Left ventricle myocardium inferior (tissue), 1 donor: ENCODE data around the gene PRTG. TPM values are rescaled to one million over a fixed set of nuclear protein-coding genes. Genes with fewer than 3 reads are reported as not detected.

Source experiments
- DNase-seq: peaks from one replicate; pipeline ENCODE4 v3.0.0-alpha.2; 2020
- H3K27ac ChIP-seq: fragments of 200-600 bp; replicated peaks from 2 replicates; pipeline ENCODE4 v1.8.0; 2021
- H3K27me3 ChIP-seq: fragments of 200-600 bp; 2 replicates; pipeline ENCODE4 v1.8.0; 2021; ENCODE audit warnings: low read depth
- H3K36me3 ChIP-seq: fragments of 200-600 bp; 2 replicates; pipeline ENCODE4 v1.8.0; 2021
- H3K4me1 ChIP-seq: fragments of 200-600 bp; 2 replicates; pipeline ENCODE4 v1.8.0; 2021
- H3K4me3 ChIP-seq: fragments of 200-600 bp; 2 replicates; pipeline ENCODE4 v1.8.0; 2021; ENCODE audit warnings: mild to moderate bottlenecking, moderate library complexity
- H3K9me3 ChIP-seq: fragments of 200-600 bp; replicated peaks from 2 replicates; pipeline ENCODE4 v1.8.0; 2021
- intact Hi-C: fragments of 100-400 bp; cut with micrococcal nuclease; formaldehyde crosslinking; loops from one replicate; pipeline ENCODE4 v1.11.0; 2022
- total RNA-seq: library from RNA; stranded (reverse); fragmentation: NEBNext Ultra II Directional; extraction: Animal tissue kit (Norgen Biotek cat#: 25700); gene quantifications from one replicate; pipeline ENCODE4 v1.2.1, GENCODE V29; 2021
- TF ChIP-seq, protein P1 (sequence below): fragments of 200-600 bp; IDR thresholded peaks from 2 replicates; pipeline ENCODE4 v1.8.0; 2021; ENCODE audit warnings: antibody characterized with exemption, mild to moderate bottlenecking, borderline replicate concordance
- donor health status: DM: no; HTN: yes; CAD: no; lungs with severe emphysema.

The PRTG gene
- total RNA-seq, 1 donor from 2014 or later = 0.69 TPM

DNA sequence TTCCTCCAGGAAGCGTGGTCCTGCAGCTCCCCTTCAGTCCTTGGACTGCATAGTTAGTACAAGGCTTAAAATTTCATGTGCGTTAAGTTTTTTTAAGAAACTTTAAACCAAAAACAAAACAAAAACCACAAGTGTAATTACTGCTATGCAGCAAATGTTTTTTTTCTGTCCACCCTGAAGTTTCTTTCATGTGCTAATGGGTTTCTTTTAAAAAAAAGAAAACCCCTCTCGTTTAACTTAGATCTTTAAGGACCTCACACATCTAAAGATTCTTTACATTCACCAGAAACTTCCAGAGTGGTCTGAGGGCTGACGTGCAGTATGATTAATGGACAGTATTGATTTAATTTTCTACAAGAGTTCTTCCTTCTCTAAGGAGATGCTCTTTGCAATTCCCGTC is 82.8 kb downstream of the PRTG start:
- Histone ChIP-seq H3K4me1 (no peaks in the 10 kb centered on the region), H3K27ac (no peak overlapping the region), H3K36me3 (no peaks in the 10 kb centered on the region), H3K9me3 (no peaks in the 10 kb centered on the region), H3K4me3 (no peak overlapping the region), H3K27me3 (no peaks in the 10 kb centered on the region)
- DNase-seq = no peak
- intact Hi-C loops = no loop called here
- TF ChIP-seq, protein P1, sequence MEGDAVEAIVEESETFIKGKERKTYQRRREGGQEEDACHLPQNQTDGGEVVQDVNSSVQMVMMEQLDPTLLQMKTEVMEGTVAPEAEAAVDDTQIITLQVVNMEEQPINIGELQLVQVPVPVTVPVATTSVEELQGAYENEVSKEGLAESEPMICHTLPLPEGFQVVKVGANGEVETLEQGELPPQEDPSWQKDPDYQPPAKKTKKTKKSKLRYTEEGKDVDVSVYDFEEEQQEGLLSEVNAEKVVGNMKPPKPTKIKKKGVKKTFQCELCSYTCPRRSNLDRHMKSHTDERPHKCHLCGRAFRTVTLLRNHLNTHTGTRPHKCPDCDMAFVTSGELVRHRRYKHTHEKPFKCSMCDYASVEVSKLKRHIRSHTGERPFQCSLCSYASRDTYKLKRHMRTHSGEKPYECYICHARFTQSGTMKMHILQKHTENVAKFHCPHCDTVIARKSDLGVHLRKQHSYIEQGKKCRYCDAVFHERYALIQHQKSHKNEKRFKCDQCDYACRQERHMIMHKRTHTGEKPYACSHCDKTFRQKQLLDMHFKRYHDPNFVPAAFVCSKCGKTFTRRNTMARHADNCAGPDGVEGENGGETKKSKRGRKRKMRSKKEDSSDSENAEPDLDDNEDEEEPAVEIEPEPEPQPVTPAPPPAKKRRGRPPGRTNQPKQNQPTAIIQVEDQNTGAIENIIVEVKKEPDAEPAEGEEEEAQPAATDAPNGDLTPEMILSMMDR = no peak

DNA sequence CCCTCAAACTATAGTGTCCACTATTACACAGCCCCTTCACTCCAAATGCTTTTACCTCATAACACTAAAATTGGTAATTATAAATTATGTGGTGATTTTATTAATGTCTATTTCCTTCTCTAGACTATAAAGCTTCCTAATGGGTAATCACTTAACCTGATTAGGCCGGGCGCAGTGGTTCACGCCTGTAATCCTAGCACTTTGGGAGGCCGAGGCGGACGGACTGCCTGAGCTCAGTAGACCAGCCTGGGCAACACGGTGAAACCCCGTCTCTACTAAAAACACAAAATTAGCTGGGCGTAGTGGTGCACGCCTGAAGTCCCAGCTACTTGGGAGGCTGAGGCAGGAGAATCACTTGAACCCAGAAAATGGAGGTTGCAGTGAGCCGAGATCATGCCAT is 83.5 kb downstream of the PRTG start:
- H3K27me3 ChIP-seq = no peaks in the 10 kb centered on the region
- H3K27ac ChIP-seq = no peak overlapping the region
- intact Hi-C loops = no loop called here

DNA sequence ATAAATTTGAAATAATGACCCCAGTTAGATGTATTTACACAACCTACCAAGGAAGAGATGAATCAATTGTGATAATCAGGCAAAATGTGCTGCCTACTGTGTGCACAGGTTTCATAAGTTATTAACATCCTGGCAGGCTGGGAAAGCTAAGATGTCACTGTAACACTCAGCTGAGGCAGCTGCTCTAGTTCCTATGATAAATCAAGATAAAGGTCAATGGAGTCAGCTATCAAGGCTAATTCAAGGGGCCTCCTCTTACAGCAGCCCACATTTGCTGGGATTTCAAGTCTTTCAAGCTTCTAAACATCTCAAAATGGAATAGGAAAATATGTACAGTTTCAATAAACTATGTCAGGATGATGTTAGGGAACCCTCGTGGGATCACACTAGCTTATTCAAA is 84.1 kb downstream of the PRTG start:
- intact Hi-C loops = no loop called here
- H3K27ac ChIP-seq = no peak overlapping the region
- no peaks in the 10 kb centered on the region for H3K36me3 ChIP-seq
- H3K4me3 ChIP-seq = no peak overlapping the region
- H3K4me1 ChIP-seq = no peaks in the 10 kb centered on the region
- no peaks in the 10 kb centered on the region for H3K9me3 ChIP-seq
- DNase-seq = no peak
- no peaks in the 10 kb centered on the region for H3K27me3 ChIP-seq
- TF ChIP-seq, protein P1 = no peak

More for the DNA sequence above, 83.5 kb downstream of the PRTG start:
- TF ChIP-seq, protein P1 = no peak
- DNase-seq = no peak
- Histone ChIP-seq H3K4me3 (no peak overlapping the region), H3K9me3 (no peaks in the 10 kb centered on the region), H3K4me1 (no peaks in the 10 kb centered on the region), H3K36me3 (no peaks in the 10 kb centered on the region)

DNA sequence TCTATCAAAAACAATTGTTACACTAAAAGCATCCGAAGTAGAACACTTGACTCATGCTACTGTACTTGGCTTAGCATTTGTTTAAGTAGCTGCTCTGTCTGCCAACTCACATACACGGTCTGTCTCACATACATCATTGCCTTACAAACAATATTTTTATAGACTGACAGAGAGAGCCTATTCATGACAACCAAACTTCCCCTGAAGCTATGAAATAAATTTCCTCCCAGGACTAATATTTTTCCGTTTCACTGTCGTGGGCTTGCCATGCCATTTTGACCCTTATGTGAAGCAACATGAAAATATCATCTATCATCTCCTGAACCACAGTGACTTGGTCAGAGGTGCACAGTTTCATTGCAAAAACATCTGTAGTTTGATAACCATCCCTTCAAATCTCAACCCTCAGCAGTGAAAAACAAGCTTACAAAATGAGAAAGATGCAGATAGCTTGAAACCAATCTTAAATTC is 88.4 kb downstream of the PRTG start:
- Histone ChIP-seq H3K36me3 (no peaks in the 10 kb centered on the region), H3K27me3 (no peaks in the 10 kb centered on the region), H3K4me1 (no peaks in the 10 kb centered on the region), H3K27ac (no peak overlapping the region), H3K4me3 (no peak overlapping the region), H3K9me3 (no peaks in the 10 kb centered on the region)
- intact Hi-C loops = no loop called here
- no peak for DNase-seq
- TF ChIP-seq, protein P1 = no peak

DNA sequence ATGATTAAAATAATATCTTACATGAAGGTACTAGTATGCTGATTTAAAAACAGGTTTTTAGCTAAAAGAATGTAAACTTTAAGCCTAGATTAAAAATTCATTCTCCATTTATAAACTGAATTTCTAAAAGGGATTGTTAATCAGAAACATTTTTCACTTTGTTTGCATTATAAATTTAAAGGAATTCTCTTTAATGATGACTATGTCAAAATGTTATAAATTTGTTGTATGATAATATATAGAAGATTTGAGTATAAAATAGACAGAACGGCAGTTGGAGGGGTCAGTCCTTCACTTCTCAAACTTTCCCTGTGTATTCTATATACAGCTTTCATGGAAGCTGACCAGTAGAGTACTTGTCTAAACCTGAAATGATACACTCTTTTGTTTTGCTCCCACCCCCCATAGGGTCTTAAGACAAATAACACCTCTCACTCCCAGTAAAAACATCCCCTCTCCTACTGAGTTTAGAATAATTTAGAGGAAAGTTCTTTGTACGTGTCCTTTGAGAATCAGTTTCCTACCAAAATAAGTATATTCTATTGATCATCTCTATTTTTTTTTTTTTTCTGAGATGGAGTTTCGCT is 90.0 kb downstream of the PRTG start:
- intact Hi-C loops = no loop called here

More for the DNA sequence above, 90.0 kb downstream of the PRTG start:
- H3K9me3 ChIP-seq = no peaks in the 10 kb centered on the region
- no peak overlapping the region for H3K27ac ChIP-seq
- no peaks in the 10 kb centered on the region for H3K4me1 ChIP-seq
- no peaks in the 10 kb centered on the region for H3K36me3 ChIP-seq
- TF ChIP-seq, protein P1 = no peak
- H3K27me3 ChIP-seq = no peaks in the 10 kb centered on the region
- no peak for DNase-seq
- H3K4me3 ChIP-seq = no peak overlapping the region
